HG03103 (cell line): ENCODE measurements around the gene GPR146.

Experiments used
- ATAC-seq: cut with Tn5 transposase; IDR thresholded peaks from one replicate; pipeline ENCODE4 v1.9.1; 2021; ENCODE audit warnings: low read depth; ENCODE audit not compliant: unreplicated experiment

GPR146 gene

GRCh38 chr7:1011297-1012003, 32.9 kb upstream of the GPR146 start:
- ATAC-seq, result no peak

GRCh38 chr7:1012004-1012715, 32.2 kb upstream of the GPR146 start:
- no peak for ATAC-seq

GRCh38 chr7:1012716-1013095, 31.6 kb upstream of the GPR146 start:
- ATAC-seq, result no peak

- ATAC-seq, result no peak
These were observed 30.8 kb upstream of the GPR146 start for GRCh38 chr7:1013581-1013980.

GRCh38 chr7:1014681-1015080, 29.7 kb upstream of the GPR146 start:
- no peak for ATAC-seq

GRCh38 chr7:1015196-1016121, 28.9 kb upstream of the GPR146 start:
- no peak for ATAC-seq

GRCh38 chr7:1016577-1017531, 27.5 kb upstream of the GPR146 start:
- no peak for ATAC-seq

- no peak for ATAC-seq
These were observed 26.6 kb upstream of the GPR146 start for GRCh38 chr7:1017586-1018333.

- ATAC-seq, result no peak
These were observed 26.0 kb upstream of the GPR146 start for GRCh38 chr7:1018334-1018695.

GRCh38 chr7:1019255-1019785, 25.0 kb upstream of the GPR146 start:
- no peak for ATAC-seq

GRCh38 chr7:1019789-1020610, 24.3 kb upstream of the GPR146 start:
- ATAC-seq, result no peak

- ATAC-seq, result no peak
These were observed 23.5 kb upstream of the GPR146 start for GRCh38 chr7:1020849-1021251.

GRCh38 chr7:1021366-1021765, 23.0 kb upstream of the GPR146 start:
- ATAC-seq, result no peak

GRCh38 chr7:1021931-1022330, 22.4 kb upstream of the GPR146 start:
- no peak for ATAC-seq

GRCh38 chr7:1022356-1022755, 22.0 kb upstream of the GPR146 start:
- no peak for ATAC-seq

- no peak for ATAC-seq
These were observed 21.4 kb upstream of the GPR146 start for GRCh38 chr7:1022801-1023465.

- peak; percentile 35 for ATAC-seq
These were observed 20.0 kb upstream of the GPR146 start for GRCh38 chr7:1024331-1024841.
